HepG2 (cell line): Measurements from ENCODE around the gene UCK2. TPM values are rescaled to one million over a fixed set of nuclear protein-coding genes. Genes with fewer than 3 reads are reported as not detected.

Experiments
- AKAP8 ChIP-seq: sonication (generic); formaldehyde crosslinking; IDR thresholded peaks from 2 replicates; pipeline ENCODE4 v1.5.1; 2020; ENCODE audit warnings: mild to moderate bottlenecking, missing genetic modification reagents
- ARNT2 ChIP-seq: sonication (generic); formaldehyde crosslinking; IDR thresholded peaks from 2 replicates; pipeline ENCODE4 v1.8.0; 2022; ENCODE audit warnings: mild to moderate bottlenecking, low read depth, missing genetic modification reagents, moderate library complexity
- ETV6 ChIP-seq: sonication (generic); formaldehyde crosslinking; conservative IDR thresholded peaks from 2 replicates; pipeline ENCODE4 v1.4.0; 2020; ENCODE audit warnings: missing genetic modification reagents
- FOXP1 ChIP-seq, 2 experiments: fragments of 450-650 bp in 1 of 2; IDR thresholded peaks; 2 replicates each; pipeline ENCODE4 v1.6.1; 2017 to 2018; ENCODE audit warnings: antibody characterized with exemption in 1 of 2
- GLI4 ChIP-seq: sonication (generic); formaldehyde crosslinking; IDR thresholded peaks from 2 replicates; pipeline ENCODE4 v1.5.1; 2020; ENCODE audit warnings: missing genetic modification reagents, mild to moderate bottlenecking, moderate library complexity, borderline replicate concordance
- JARID2 ChIP-seq: sonication (generic); formaldehyde crosslinking; IDR thresholded peaks from 2 replicates; pipeline ENCODE4 v1.8.1; 2023; ENCODE audit warnings: missing genetic modification reagents, inconsistent platforms; ENCODE audit not compliant: insufficient replicate concordance
- JUN ChIP-seq: sonication (generic); formaldehyde crosslinking; IDR thresholded peaks from 2 replicates; pipeline ENCODE4 v1.4.0; 2020; ENCODE audit warnings: mild to moderate bottlenecking, missing genetic modification reagents
- KAT2B ChIP-seq: fragments of 150-350 bp; IDR thresholded peaks from 2 replicates; pipeline ENCODE4 v1.6.1; 2014; ENCODE audit warnings: low read depth, low read length, borderline replicate concordance
- KAT7 ChIP-seq: IDR thresholded peaks from 2 replicates; pipeline ENCODE4 v1.6.1; 2018; ENCODE audit warnings: borderline replicate concordance, missing compliant biosample characterization
- MED8 ChIP-seq: sonication (generic); formaldehyde crosslinking; IDR thresholded peaks from 2 replicates; pipeline ENCODE4 v1.8.1; 2023; ENCODE audit warnings: mild to moderate bottlenecking, missing genetic modification reagents; ENCODE audit not compliant: insufficient replicate concordance
- MYNN ChIP-seq: sonication (generic); formaldehyde crosslinking; IDR thresholded peaks from 2 replicates; pipeline ENCODE4 v1.4.0; 2020; ENCODE audit warnings: mild to moderate bottlenecking, low read depth, missing genetic modification reagents
- ONECUT2 ChIP-seq: sonication (generic); formaldehyde crosslinking; IDR thresholded peaks from 2 replicates; pipeline ENCODE4 v1.4.0; 2020; ENCODE audit warnings: missing genetic modification reagents
- RBM39 ChIP-seq: fragments of 200-400 bp; formaldehyde crosslinking; IDR thresholded peaks from one replicate; pipeline ENCODE4 v1.6.1; 2018; ENCODE audit warnings: antibody characterized with exemption, mild to moderate bottlenecking, low read depth, low read length; ENCODE audit not compliant: poor library complexity, severe bottlenecking
- RCOR2 ChIP-seq: IDR thresholded peaks from 2 replicates; pipeline ENCODE4 v1.6.1; 2016; ENCODE audit warnings: missing biosample characterization, missing genetic modification reagents
- RFX5 ChIP-seq: IDR thresholded peaks from 2 replicates; pipeline ENCODE4 v1.6.1; 2011; ENCODE audit warnings: low read depth, low read length, improper control_type of control experiment
- SMAD9 ChIP-seq: sonication (generic); formaldehyde crosslinking; IDR thresholded peaks from 2 replicates; pipeline ENCODE4 v1.5.1; 2020; ENCODE audit warnings: mild to moderate bottlenecking, missing genetic modification reagents
- SMYD3 ChIP-seq: sonication (generic); formaldehyde crosslinking; IDR thresholded peaks from 2 replicates; pipeline ENCODE4 v1.8.1; 2023; ENCODE audit warnings: mild to moderate bottlenecking, missing genetic modification reagents
- TFE3 ChIP-seq: IDR thresholded peaks from 2 replicates; pipeline ENCODE4 v1.6.1; 2016
- TIGD3 ChIP-seq: sonication (generic); formaldehyde crosslinking; IDR thresholded peaks from 2 replicates; pipeline ENCODE4 v1.5.1; 2020; ENCODE audit warnings: mild to moderate bottlenecking, missing genetic modification reagents, borderline replicate concordance
- ZFP36L2 ChIP-seq: sonication (generic); formaldehyde crosslinking; IDR thresholded peaks from 2 replicates; pipeline ENCODE4 v1.4.0; 2020; ENCODE audit warnings: missing genetic modification reagents
- ZNF256 ChIP-seq: sonication (generic); formaldehyde crosslinking; conservative IDR thresholded peaks from 2 replicates; pipeline ENCODE4 v1.4.0; 2020; ENCODE audit warnings: missing genetic modification reagents
- ZNF709 ChIP-seq: sonication (generic); formaldehyde crosslinking; IDR thresholded peaks from 2 replicates; pipeline ENCODE4 v1.5.0; 2020; ENCODE audit warnings: mild to moderate bottlenecking, missing genetic modification reagents
- ZNF724P ChIP-seq: sonication (generic); formaldehyde crosslinking; IDR thresholded peaks from 2 replicates; pipeline ENCODE4 v1.8.0; 2022; ENCODE audit warnings: missing genetic modification reagents, borderline replicate concordance
- ZNF788 ChIP-seq: sonication (generic); formaldehyde crosslinking; IDR thresholded peaks from 2 replicates; pipeline ENCODE4 v1.5.0; 2020; ENCODE audit warnings: mild to moderate bottlenecking, missing genetic modification reagents, borderline replicate concordance
- ZNF841 ChIP-seq: sonication (generic); formaldehyde crosslinking; IDR thresholded peaks from 2 replicates; pipeline ENCODE4 v1.8.1; 2023; ENCODE audit warnings: missing genetic modification reagents, borderline replicate concordance
- ZSCAN30 ChIP-seq: sonication (generic); formaldehyde crosslinking; IDR thresholded peaks from 2 replicates; pipeline ENCODE4 v1.5.0; 2020; ENCODE audit warnings: mild to moderate bottlenecking, missing genetic modification reagents
- polyA plus RNA-seq, 8 experiments: library from polyadenylated mRNA; depleted of rRNA in 3 of 8; stranded (reverse) in 7 of 8; unstranded in 1 of 8; fragments of >200 nt; fragmentation: Illumina TruSeq in 4 of 8; extraction: Trizol in 4 of 8; gene quantifications; 2 replicates each; pipeline versions ENCODE4 v1.2.1 to v1.2.3, GENCODE V29; 2011 to 2016; ENCODE audit warnings: low read depth in 4 of 8, missing spikeins in 1 of 8, mixed read lengths in 1 of 8; ENCODE audit not compliant: insufficient read depth in 1 of 8
- total RNA-seq, 5 experiments: library from RNA; depleted of rRNA; stranded (reverse); fragments of >200 nt; fragmentation: Illumina TruSeq; extraction: Trizol; gene quantifications; 2 replicates each; pipeline ENCODE4 v1.2.3, GENCODE V29; 2016; ENCODE audit warnings: low read depth in 1 of 5
- TF ChIP-seq, protein P1 (sequence below): sonication (generic); formaldehyde crosslinking; IDR thresholded peaks from 2 replicates; pipeline ENCODE4 v1.4.0; 2020; ENCODE audit warnings: mild to moderate bottlenecking, missing genetic modification reagents
- TF ChIP-seq, protein P2 (sequence below): IDR thresholded peaks from 2 replicates; pipeline ENCODE4 v1.6.1; 2016; ENCODE audit warnings: missing compliant biosample characterization, missing genetic modification reagents, borderline replicate concordance

The UCK2 gene
- total and polyA plus RNA-seq, 2 of the 13 experiments (the other 11 are each of a cell fraction or from before 2014, with no cell fraction given): 64.3 to 78.0 TPM

DNA sequence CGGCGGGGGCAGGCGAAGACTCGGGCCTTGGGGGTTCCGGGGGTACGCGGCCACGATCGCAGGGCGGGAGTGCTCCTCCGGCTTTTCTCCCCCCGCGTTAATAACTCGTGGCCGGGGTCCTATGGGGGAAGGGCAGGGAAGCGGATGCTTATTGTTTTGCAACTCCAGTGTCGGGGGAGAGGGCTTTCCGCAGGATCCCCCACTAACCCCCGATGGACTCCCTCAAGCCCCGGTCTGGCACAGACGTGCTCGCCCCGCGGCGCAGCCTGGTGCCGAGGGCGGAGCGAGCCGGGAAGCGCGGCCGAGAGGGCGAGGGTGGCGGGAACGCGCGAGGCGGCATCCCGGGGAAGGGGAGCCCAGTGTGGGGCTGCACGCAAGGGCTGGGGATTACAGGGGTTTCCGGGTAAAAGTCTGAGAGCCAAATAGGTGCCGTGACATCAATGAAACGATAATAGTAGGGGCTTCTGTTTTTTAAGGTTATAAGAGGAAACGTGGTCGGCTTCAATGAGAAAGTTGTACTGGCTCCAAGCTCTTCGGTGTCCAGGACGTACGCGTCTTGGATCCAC, 772 bp downstream of the UCK2 start (continued):
- TF ChIP-seq, protein P1, sequence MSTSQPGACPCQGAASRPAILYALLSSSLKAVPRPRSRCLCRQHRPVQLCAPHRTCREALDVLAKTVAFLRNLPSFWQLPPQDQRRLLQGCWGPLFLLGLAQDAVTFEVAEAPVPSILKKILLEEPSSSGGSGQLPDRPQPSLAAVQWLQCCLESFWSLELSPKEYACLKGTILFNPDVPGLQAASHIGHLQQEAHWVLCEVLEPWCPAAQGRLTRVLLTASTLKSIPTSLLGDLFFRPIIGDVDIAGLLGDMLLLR (CRISPR knock-in tag): no peak
- TF ChIP-seq TIGD3 (CRISPR knock-in tag) (no peak), AKAP8 (CRISPR knock-in tag) (no peak), ZNF724P (CRISPR knock-in tag) (no peak), ARNT2 (CRISPR knock-in tag) (peak; percentile 10; the same call in 1 of the 2 replicates), ONECUT2 (CRISPR knock-in tag) (no peak), KAT2B (no peak), RFX5 (no peak), RBM39 (peak; percentile 72), ZNF841 (CRISPR knock-in tag) (no peak), ZFP36L2 (no peak), MED8 (CRISPR knock-in tag) (no peak), ZNF788 (CRISPR knock-in tag) (peak; percentile 31), JARID2 (CRISPR knock-in tag) (no peak), FOXP1 (IDR thresholded peaks at IDR 0.05) (no peak), FOXP1 (CRISPR knock-in tag; IDR thresholded peaks at IDR 0.05) (no peak), RCOR2 (CRISPR knock-in tag) (no peak), KAT7 (CRISPR knock-in tag) (no peak), ZSCAN30 (CRISPR knock-in tag) (no peak), GLI4 (CRISPR knock-in tag) (no peak), ZNF256 (CRISPR knock-in tag) (peak; percentile 44; the same call in 1 of the 2 replicates), TFE3 (0 out of 2 replicates have a peak, but pooled peaks have one; percentile 16), SMYD3 (no peak), ETV6 (CRISPR knock-in tag) (no peak), SMAD9 (CRISPR knock-in tag) (no peak), JUN (CRISPR knock-in tag) (no peak), ZNF709 (CRISPR knock-in tag) (no peak), MYNN (no peak)
- TF ChIP-seq, protein P2, sequence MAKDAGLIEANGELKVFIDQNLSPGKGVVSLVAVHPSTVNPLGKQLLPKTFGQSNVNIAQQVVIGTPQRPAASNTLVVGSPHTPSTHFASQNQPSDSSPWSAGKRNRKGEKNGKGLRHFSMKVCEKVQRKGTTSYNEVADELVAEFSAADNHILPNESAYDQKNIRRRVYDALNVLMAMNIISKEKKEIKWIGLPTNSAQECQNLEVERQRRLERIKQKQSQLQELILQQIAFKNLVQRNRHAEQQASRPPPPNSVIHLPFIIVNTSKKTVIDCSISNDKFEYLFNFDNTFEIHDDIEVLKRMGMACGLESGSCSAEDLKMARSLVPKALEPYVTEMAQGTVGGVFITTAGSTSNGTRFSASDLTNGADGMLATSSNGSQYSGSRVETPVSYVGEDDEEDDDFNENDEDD (CRISPR knock-in tag): peak; percentile 74; the same call in 1 of the 2 replicates
